NB4 (cell line): ENCODE results near the gene FAM43B.
A peak's percentile ranks its signal among the peaks of the same experiment; 100 is the strongest.

Experiments
- DNase-seq: peaks from one replicate; pipeline ENCODE4 v3.0.0; 2010; ENCODE audit warnings: low read depth
- H3K4me3 ChIP-seq: one replicate; pipeline ENCODE4 v1.5.1; 2011; ENCODE audit warnings: mild to moderate bottlenecking, low read depth, low read length, moderate library complexity
- CTCF ChIP-seq: IDR thresholded peaks from one replicate; pipeline ENCODE4 v1.5.1; 2012; ENCODE audit warnings: low read depth, low read length
- MYC ChIP-seq: IDR thresholded peaks from 2 replicates; pipeline ENCODE4 v1.6.1; 2011; ENCODE audit warnings: low read depth, low read length
- POLR2A ChIP-seq: IDR thresholded peaks from 2 replicates; pipeline ENCODE4 v1.6.1; 2011; ENCODE audit warnings: mild to moderate bottlenecking; ENCODE audit not compliant: insufficient read length; ENCODE audit errors: extremely low read depth
- TF ChIP-seq, protein P1 (sequence below): IDR thresholded peaks from 2 replicates; pipeline ENCODE4 v1.6.1; 2011; ENCODE audit warnings: low read depth, low read length

FAM43B gene

GRCh38 chr1:20551945-20552727, at the start of gene FAM43B:
Gene FAM43B, plus strand, starts transcription at chr1:20552573. Its CDS starts 401 bp downstream, at chr1:20552974.
- TF ChIP-seq CTCF (no peak), MYC (no peak), POLR2A (no peak)
- TF ChIP-seq, protein P1, sequence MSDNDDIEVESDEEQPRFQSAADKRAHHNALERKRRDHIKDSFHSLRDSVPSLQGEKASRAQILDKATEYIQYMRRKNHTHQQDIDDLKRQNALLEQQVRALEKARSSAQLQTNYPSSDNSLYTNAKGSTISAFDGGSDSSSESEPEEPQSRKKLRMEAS: no peak
- no peak for DNase-seq
- H3K4me3 ChIP-seq: no peak within 1 kb of the TSS

DNA sequence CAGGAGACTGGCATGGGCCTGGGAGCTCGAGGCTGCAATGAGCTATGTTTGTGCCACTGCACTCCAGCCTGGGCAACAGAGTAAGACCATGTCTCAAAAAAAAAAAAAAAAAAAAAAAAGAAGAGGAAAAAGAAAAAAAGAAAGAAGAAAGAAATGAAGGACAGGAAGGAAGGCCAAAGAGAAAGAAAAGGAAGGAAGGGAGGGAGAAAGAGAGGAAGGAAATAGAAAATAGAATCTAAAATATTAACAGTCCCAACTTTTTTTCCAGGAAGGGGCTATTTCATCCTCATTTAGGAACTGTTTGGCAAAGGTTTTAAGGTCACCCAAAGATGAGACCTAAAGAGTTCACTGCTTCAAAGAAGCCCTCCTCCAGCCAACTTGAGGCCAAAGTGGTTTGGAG, 46.9 kb upstream of the FAM43B start:
- TF ChIP-seq MYC (no peak), CTCF (no peak), POLR2A (no peak)
- TF ChIP-seq, protein P1: no peak
- no peak overlapping the region for H3K4me3 ChIP-seq
- no peak for DNase-seq

GRCh38 chr1:20507248-20507563, 45.2 kb upstream of the FAM43B start:
- peak overlapping the region; percentile 89 for H3K4me3 ChIP-seq
- no peak for DNase-seq
- no peak for TF ChIP-seq CTCF
- TF ChIP-seq, protein P1: no peak
- no peak for TF ChIP-seq POLR2A
- no peak for TF ChIP-seq MYC

DNA sequence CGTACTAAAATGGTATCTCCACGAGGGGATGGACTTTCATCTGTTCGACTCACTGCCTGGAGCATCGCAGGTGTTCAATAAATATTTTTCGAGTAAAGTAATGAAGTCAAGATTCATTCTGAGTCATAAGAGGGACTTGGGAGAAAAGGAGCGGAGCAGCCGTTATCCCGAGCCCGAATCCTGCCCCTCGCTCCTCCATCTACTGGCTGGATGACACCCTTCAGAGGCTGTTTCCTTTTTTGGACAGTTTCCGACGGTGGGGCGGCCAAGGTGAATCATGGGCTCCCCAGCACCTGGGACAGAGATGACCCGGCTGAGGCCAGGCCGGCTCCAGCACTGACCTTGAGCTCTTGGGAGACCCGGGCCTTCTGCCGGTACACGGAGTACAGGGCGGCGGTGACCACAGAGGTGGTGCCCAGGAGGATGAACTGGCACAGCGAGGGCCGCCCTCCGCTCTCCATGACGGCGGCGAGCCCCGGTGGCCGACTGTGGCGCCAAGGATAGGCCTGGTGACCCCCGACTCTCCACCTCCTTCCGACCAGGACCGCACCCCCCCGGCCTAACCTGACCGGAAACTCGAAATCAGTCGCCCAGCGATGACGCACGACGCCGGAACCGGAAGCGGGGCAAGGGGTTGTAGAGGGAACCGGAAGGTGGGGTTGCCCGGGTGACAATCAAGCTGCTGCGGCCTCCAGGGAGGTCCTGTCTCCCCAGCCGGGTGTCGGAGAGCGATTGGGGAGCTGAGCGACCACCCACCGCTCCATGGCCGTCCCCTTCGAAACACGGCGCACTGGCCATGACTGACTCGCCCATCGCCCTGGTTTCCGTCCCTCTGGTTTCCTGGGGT, 44.6 kb upstream of the FAM43B start, which contains the start of gene MUL1:
Gene MUL1, minus strand, starts transcription at position 588 of the 847 bp plus-strand sequence. Its CDS starts 127 bp downstream, at position 461.
- TF ChIP-seq, protein P1: no peak
- peak; percentile 59 for TF ChIP-seq POLR2A
- H3K4me3 ChIP-seq: peak within 1 kb of the TSS; percentile 89
- DNase-seq: peak; percentile 92

DNA sequence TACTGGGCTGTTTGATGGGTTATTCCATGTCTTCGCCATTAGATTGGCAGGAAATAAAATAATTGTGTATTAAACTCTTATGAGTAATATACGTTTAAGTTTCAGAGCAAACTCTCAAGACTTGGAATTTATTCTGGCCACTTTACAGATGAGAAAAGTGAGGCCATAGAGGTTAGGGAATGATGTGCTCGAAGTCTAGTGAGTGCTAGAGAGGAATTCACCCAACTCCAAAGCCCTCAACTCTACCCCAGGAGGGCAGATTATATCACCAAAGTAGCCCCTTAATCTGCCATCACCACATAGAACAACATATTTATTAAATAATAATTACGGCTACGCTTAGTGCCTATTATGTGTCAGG, 44.0 kb upstream of the FAM43B start:
- TF ChIP-seq CTCF (no peak), MYC (no peak), POLR2A (no peak)
- TF ChIP-seq, protein P1: no peak

More for the DNA sequence above, 44.0 kb upstream of the FAM43B start:
- peak overlapping the region; percentile 89 for H3K4me3 ChIP-seq
- DNase-seq: no peak
